H9 (cell line): Measurements from ENCODE around the gene GAD1. TPM values are rescaled to one million over a fixed set of nuclear protein-coding genes. Genes with fewer than 3 reads are reported as not detected.

Experiments
- DNase-seq: peaks from one replicate; pipeline ENCODE4 v3.0.0-alpha.2; 2017
- H2AFZ ChIP-seq: one replicate; pipeline ENCODE4 v1.6.1; 2013; ENCODE audit warnings: mild to moderate bottlenecking, low read length, control low read depth, moderate library complexity
- H2AK5ac ChIP-seq: 2 replicates; pipeline ENCODE4 v1.6.1; 2013; ENCODE audit warnings: low read length, control low read depth, mixed read lengths; ENCODE audit not compliant: insufficient read length
- H2BK120ac ChIP-seq: one replicate; pipeline ENCODE4 v1.6.1; 2013; ENCODE audit warnings: low read depth, mild to moderate bottlenecking, low read length, control low read depth, inconsistent platforms; ENCODE audit not compliant: poor library complexity, severe bottlenecking
- H2BK12ac ChIP-seq: 2 replicates; pipeline ENCODE4 v1.6.1; 2013; ENCODE audit warnings: low read length, control low read depth, mixed read lengths, low read depth; ENCODE audit not compliant: insufficient read length
- H2BK15ac ChIP-seq: 2 replicates; pipeline ENCODE4 v1.6.1; 2013; ENCODE audit warnings: low read depth, low read length, control low read depth
- H2BK20ac ChIP-seq: one replicate; pipeline ENCODE4 v1.6.1; 2013; ENCODE audit warnings: low read depth, mild to moderate bottlenecking, low read length, control low read depth, inconsistent platforms; ENCODE audit not compliant: poor library complexity, severe bottlenecking
- H2BK5ac ChIP-seq: 2 replicates; pipeline ENCODE4 v1.6.1; 2013; ENCODE audit warnings: low read length, control low read depth, mixed read lengths; ENCODE audit not compliant: insufficient read length
- H3K14ac ChIP-seq: 2 replicates; pipeline ENCODE4 v1.6.1; 2013; ENCODE audit warnings: low read length, control low read depth; ENCODE audit not compliant: insufficient read depth
- H3K18ac ChIP-seq: 2 replicates; pipeline ENCODE4 v1.6.1; 2013; ENCODE audit warnings: low read depth, mild to moderate bottlenecking, mixed read lengths, low read length, control low read depth; ENCODE audit not compliant: insufficient read length
- H3K23ac ChIP-seq: 2 replicates; pipeline ENCODE4 v1.6.1; 2013; ENCODE audit warnings: low read length, control low read depth, mixed read lengths, low read depth; ENCODE audit not compliant: insufficient read length
- H3K23me2 ChIP-seq: 2 replicates; pipeline ENCODE4 v1.6.1; 2013; ENCODE audit warnings: low read depth, mild to moderate bottlenecking, mixed read lengths, low read length, control low read depth; ENCODE audit not compliant: insufficient read length, poor library complexity, severe bottlenecking
- H3K27ac ChIP-seq: 2 replicates; pipeline ENCODE4 v1.5.1; 2013; ENCODE audit warnings: low read length, control low read depth, mixed read lengths, low read depth; ENCODE audit not compliant: insufficient read length
- H3K27me3 ChIP-seq: 2 replicates; pipeline ENCODE4 v1.6.1; 2013; ENCODE audit warnings: low read length, control low read depth, inconsistent platforms; ENCODE audit not compliant: insufficient read depth
- H3K4ac ChIP-seq: 2 replicates; pipeline ENCODE4 v1.6.1; 2013; ENCODE audit warnings: low read depth, mild to moderate bottlenecking, control low read depth, inconsistent platforms, low read length, moderate library complexity
- H3K4me1 ChIP-seq: 2 replicates; pipeline ENCODE4 v1.6.1; 2013; ENCODE audit warnings: low read length, control low read depth, inconsistent platforms; ENCODE audit not compliant: insufficient read depth
- H3K4me2 ChIP-seq: 2 replicates; pipeline ENCODE4 v1.6.1; 2013; ENCODE audit warnings: low read length, control low read depth, mixed read lengths; ENCODE audit not compliant: insufficient read length, insufficient read depth
- H3K56ac ChIP-seq: 2 replicates; pipeline ENCODE4 v1.6.1; 2013; ENCODE audit warnings: low read depth, mild to moderate bottlenecking, mixed read lengths, low read length, control low read depth; ENCODE audit not compliant: insufficient read length
- H3K79me1 ChIP-seq: 2 replicates; pipeline ENCODE4 v1.6.1; 2013; ENCODE audit warnings: low read depth, mild to moderate bottlenecking, moderate library complexity, low read length, control low read depth, inconsistent platforms; ENCODE audit not compliant: insufficient read depth, poor library complexity, severe bottlenecking
- H3K79me2 ChIP-seq: 2 replicates; pipeline ENCODE4 v1.6.1; 2013; ENCODE audit warnings: low read length, control low read depth, inconsistent platforms; ENCODE audit not compliant: insufficient read depth
- H3K9ac ChIP-seq: 2 replicates; pipeline ENCODE4 v1.6.1; 2013; ENCODE audit warnings: low read length, control low read depth, mixed read lengths; ENCODE audit not compliant: insufficient read length; ENCODE audit errors: extremely low read depth
- H3K9me3 ChIP-seq: one replicate; pipeline ENCODE4 v1.6.1; 2013; ENCODE audit warnings: low read depth, low read length, inconsistent platforms; ENCODE audit not compliant: control insufficient read depth
- H3T11ph ChIP-seq: one replicate; pipeline ENCODE4 v1.6.1; 2013; ENCODE audit warnings: mild to moderate bottlenecking, low read length, control low read depth, inconsistent platforms
- H4K20me1 ChIP-seq: one replicate; pipeline ENCODE4 v1.6.1; 2013; ENCODE audit not compliant: control insufficient read depth, insufficient read length, insufficient read depth
- H4K5ac ChIP-seq: 2 replicates; pipeline ENCODE4 v1.6.1; 2013; ENCODE audit warnings: low read depth, mild to moderate bottlenecking, mixed read lengths, low read length, control low read depth; ENCODE audit not compliant: insufficient read length
- H4K8ac ChIP-seq: replicated peaks from 2 replicates; pipeline ENCODE4 v1.6.1; 2013; ENCODE audit warnings: low read length, control low read depth, mixed read lengths, low read depth; ENCODE audit not compliant: insufficient read length
- H4K91ac ChIP-seq: 2 replicates; pipeline ENCODE4 v1.6.1; 2013; ENCODE audit warnings: low read depth, mild to moderate bottlenecking, moderate library complexity, mixed read lengths, low read length, control low read depth; ENCODE audit not compliant: insufficient read length
- H3K27ac Mint-ChIP-seq, 3 experiments: 2 replicates in 2 of 3; 3 replicates in 1 of 3; pipeline ENCODE4 v1.8.0; 2020 to 2021; ENCODE audit warnings: mixed read lengths in 3 of 3, mild to moderate bottlenecking in 1 of 3, moderate library complexity in 1 of 3
- H3K27me3 Mint-ChIP-seq: 2 replicates; pipeline ENCODE4 v1.8.0; 2021; ENCODE audit warnings: low read depth, mild to moderate bottlenecking, moderate library complexity, mixed read lengths
- H3K36me3 Mint-ChIP-seq, 3 experiments: 2 replicates in 2 of 3; 3 replicates in 1 of 3; pipeline ENCODE4 v1.8.0; 2020 to 2021; ENCODE audit warnings: low read depth in 3 of 3, mixed read lengths in 3 of 3; ENCODE audit not compliant: insufficient read depth in 1 of 3
- H3K4me1 Mint-ChIP-seq, 2 experiments: 2 replicates each; pipeline ENCODE4 v1.8.0; 2020; ENCODE audit warnings: mixed read lengths in 2 of 2
- H3K4me3 Mint-ChIP-seq, 2 experiments: 2 replicates in 1 of 2; 3 replicates in 1 of 2; pipeline ENCODE4 v1.8.0; 2020 to 2021; ENCODE audit warnings: mild to moderate bottlenecking in 2 of 2, mixed read lengths in 2 of 2, moderate library complexity in 1 of 2
- H3K9me3 Mint-ChIP-seq, 2 experiments: 2 replicates in 1 of 2; 3 replicates in 1 of 2; pipeline ENCODE4 v1.8.0; 2020; ENCODE audit warnings: mild to moderate bottlenecking in 2 of 2, mixed read lengths in 2 of 2, moderate library complexity in 1 of 2
- WGBS: extraction: QIAGEN DNeasy Blood & Tissue Kit; methylation state at CpG from one replicate; pipeline ENCODE4 v1.1.7; 2013; ENCODE audit warnings: missing lambda C conversion rate, low lambda C conversion rate, mixed read lengths; ENCODE audit not compliant: insufficient read length; ENCODE audit errors: extremely low coverage; 5-methylcytosine and 5-hydroxymethylcytosine counted together
- total RNA-seq: library from RNA; stranded (reverse); gene quantifications from 2 replicates; pipeline ENCODE4 v1.2.1, GENCODE V29; 2021
- TF ChIP-seq, protein P1 (sequence below): fragments of 200-600 bp; sonication (generic); conservative IDR thresholded peaks from 3 replicates; pipeline ENCODE4 v1.8.0; 2021; ENCODE audit warnings: antibody characterized with exemption, mild to moderate bottlenecking

Gene GAD1
- total RNA-seq, 1 experiment from 2014 or later: 1.8 TPM

DNA sequence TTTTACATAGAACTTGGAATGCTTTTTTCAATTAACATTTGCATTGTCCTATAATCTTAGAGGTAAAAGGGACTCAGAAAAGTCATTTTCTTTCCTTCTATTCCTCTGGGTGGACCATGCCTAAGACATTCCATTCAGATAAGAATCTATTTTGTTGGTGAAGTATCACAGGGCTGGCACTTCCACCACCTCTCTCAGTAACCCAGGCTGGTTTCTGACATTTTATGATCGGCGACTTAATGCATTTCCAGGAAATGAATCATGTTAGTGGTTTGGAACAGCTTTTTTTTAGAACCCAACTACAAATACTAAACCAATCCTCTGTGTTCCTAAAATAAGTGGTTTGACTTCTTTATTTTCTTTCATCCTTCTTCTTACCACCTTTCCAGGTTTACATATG, 27.0 kb downstream of the GAD1 start:
- Histone ChIP-seq H4K20me1 (no peaks in the 10 kb centered on the region), H3K4me1 (no peaks in the 10 kb centered on the region), H3K56ac (no peak overlapping the region), H3K79me2 (no peaks in the 10 kb centered on the region), H3K4ac (no peak overlapping the region), H3K23ac (no peak overlapping the region), H2BK20ac (no peak overlapping the region), H3K27me3 (no peaks in the 10 kb centered on the region), H4K8ac (no peak overlapping the region), H2AFZ (no peak overlapping the region), H2AK5ac (no peak overlapping the region), H3K9me3 (no peaks in the 10 kb centered on the region), H3K79me1 (no peaks in the 10 kb centered on the region), H3K27ac (no peak overlapping the region), H3K14ac (no peak overlapping the region), H2BK120ac (no peak overlapping the region), H3K23me2 (no peaks in the 10 kb centered on the region), H3K9ac (no peak overlapping the region), H2BK5ac (no peak overlapping the region), H4K91ac (no peak overlapping the region), H3K4me2 (no peak overlapping the region), H4K5ac (no peak overlapping the region), H3K18ac (no peak overlapping the region), H3T11ph (no peak overlapping the region), H2BK15ac (no peak overlapping the region), H2BK12ac (no peak overlapping the region)
- Mint-ChIP-seq H3K36me3 (no peaks in the 10 kb centered on the region), H3K4me1 (no peaks in the 10 kb centered on the region), H3K9me3 (no peaks in the 10 kb centered on the region; a peak in 1 of 5 replicates), H3K4me3 (no peak overlapping the region), H3K27ac (no peak overlapping the region), H3K27me3 (peaks cover 3% of the 10 kb centered on the region; the same call in 1 of the 2 replicates)
- no CpG with 5 or more reads among the region's 2 CpGs for WGBS
- TF ChIP-seq, protein P1, sequence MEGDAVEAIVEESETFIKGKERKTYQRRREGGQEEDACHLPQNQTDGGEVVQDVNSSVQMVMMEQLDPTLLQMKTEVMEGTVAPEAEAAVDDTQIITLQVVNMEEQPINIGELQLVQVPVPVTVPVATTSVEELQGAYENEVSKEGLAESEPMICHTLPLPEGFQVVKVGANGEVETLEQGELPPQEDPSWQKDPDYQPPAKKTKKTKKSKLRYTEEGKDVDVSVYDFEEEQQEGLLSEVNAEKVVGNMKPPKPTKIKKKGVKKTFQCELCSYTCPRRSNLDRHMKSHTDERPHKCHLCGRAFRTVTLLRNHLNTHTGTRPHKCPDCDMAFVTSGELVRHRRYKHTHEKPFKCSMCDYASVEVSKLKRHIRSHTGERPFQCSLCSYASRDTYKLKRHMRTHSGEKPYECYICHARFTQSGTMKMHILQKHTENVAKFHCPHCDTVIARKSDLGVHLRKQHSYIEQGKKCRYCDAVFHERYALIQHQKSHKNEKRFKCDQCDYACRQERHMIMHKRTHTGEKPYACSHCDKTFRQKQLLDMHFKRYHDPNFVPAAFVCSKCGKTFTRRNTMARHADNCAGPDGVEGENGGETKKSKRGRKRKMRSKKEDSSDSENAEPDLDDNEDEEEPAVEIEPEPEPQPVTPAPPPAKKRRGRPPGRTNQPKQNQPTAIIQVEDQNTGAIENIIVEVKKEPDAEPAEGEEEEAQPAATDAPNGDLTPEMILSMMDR: no peak
- DNase-seq: no peak
